Mesendoderm (in vitro differentiated cells): Measurements from ENCODE around the gene MGAT4A.

Experiments
- DNase-seq: peaks from one replicate; pipeline ENCODE4 v3.0.0; 2013
- H2AK5ac ChIP-seq: 2 replicates; pipeline ENCODE4 v1.6.1; 2013; ENCODE audit warnings: low read length, inconsistent platforms
- H2BK120ac ChIP-seq: 2 replicates; pipeline ENCODE4 v1.6.1; 2013; ENCODE audit warnings: low read depth, mild to moderate bottlenecking, low read length, moderate library complexity, mixed read lengths
- H2BK15ac ChIP-seq: replicated peaks from 2 replicates; pipeline ENCODE4 v1.6.1; 2013; ENCODE audit warnings: low read depth, mild to moderate bottlenecking, moderate library complexity
- H2BK5ac ChIP-seq: 2 replicates; pipeline ENCODE4 v1.6.1; 2013; ENCODE audit warnings: low read length, inconsistent platforms
- H3K18ac ChIP-seq: 2 replicates; pipeline ENCODE4 v1.6.1; 2013; ENCODE audit warnings: mild to moderate bottlenecking, low read length, mixed read lengths
- H3K23ac ChIP-seq: one replicate; pipeline ENCODE4 v1.6.1; 2013; ENCODE audit warnings: low read length
- H3K27ac ChIP-seq: 2 replicates; pipeline ENCODE4 v1.5.1; 2013; ENCODE audit warnings: low read depth, mild to moderate bottlenecking, inconsistent platforms, low read length, moderate library complexity
- H3K27me3 ChIP-seq: 2 replicates; pipeline ENCODE4 v1.6.1; 2013; ENCODE audit warnings: low read length, control low read depth, mild to moderate bottlenecking, inconsistent platforms; ENCODE audit not compliant: insufficient read depth, poor library complexity
- H3K36me3 ChIP-seq: 2 replicates; pipeline ENCODE4 v1.6.1; 2013; ENCODE audit warnings: low read length, inconsistent platforms; ENCODE audit not compliant: control insufficient read depth, insufficient read depth
- H3K4ac ChIP-seq: one replicate; pipeline ENCODE4 v1.6.1; 2013; ENCODE audit warnings: low read depth, mild to moderate bottlenecking, low read length, moderate library complexity
- H3K4me1 ChIP-seq: 2 replicates; pipeline ENCODE4 v1.6.1; 2013; ENCODE audit warnings: low read depth, low read length, inconsistent platforms; ENCODE audit not compliant: control insufficient read depth
- H3K4me2 ChIP-seq: 2 replicates; pipeline ENCODE4 v1.6.1; 2013; ENCODE audit warnings: low read length
- H3K4me3 ChIP-seq: 2 replicates; pipeline ENCODE4 v1.5.1; 2013; ENCODE audit warnings: mild to moderate bottlenecking, low read length
- H3K56ac ChIP-seq: one replicate; pipeline ENCODE4 v1.6.1; 2013; ENCODE audit warnings: low read length
- H3K79me1 ChIP-seq: 2 replicates; pipeline ENCODE4 v1.6.1; 2013; ENCODE audit warnings: low read length, inconsistent platforms
- H3K79me2 ChIP-seq: 2 replicates; pipeline ENCODE4 v1.6.1; 2013; ENCODE audit warnings: mild to moderate bottlenecking, low read length; ENCODE audit not compliant: control insufficient read depth, insufficient read depth
- H3K9ac ChIP-seq: 2 replicates; pipeline ENCODE4 v1.6.1; 2013; ENCODE audit warnings: low read length, inconsistent platforms
- H4K5ac ChIP-seq: one replicate; pipeline ENCODE4 v1.6.1; 2013; ENCODE audit warnings: low read length
- H4K8ac ChIP-seq: one replicate; pipeline ENCODE4 v1.6.1; 2013; ENCODE audit warnings: low read depth, mild to moderate bottlenecking, control low read depth, low read length, moderate library complexity
- WGBS: extraction: QIAGEN DNeasy Blood & Tissue Kit; methylation state at CpG from one replicate; pipeline ENCODE4 v1.1.7; 2013; ENCODE audit warnings: low lambda C conversion rate, missing lambda C conversion rate; ENCODE audit not compliant: insufficient coverage; ENCODE audit errors: extremely low coverage; 5-methylcytosine and 5-hydroxymethylcytosine counted together

The MGAT4A gene

DNA sequence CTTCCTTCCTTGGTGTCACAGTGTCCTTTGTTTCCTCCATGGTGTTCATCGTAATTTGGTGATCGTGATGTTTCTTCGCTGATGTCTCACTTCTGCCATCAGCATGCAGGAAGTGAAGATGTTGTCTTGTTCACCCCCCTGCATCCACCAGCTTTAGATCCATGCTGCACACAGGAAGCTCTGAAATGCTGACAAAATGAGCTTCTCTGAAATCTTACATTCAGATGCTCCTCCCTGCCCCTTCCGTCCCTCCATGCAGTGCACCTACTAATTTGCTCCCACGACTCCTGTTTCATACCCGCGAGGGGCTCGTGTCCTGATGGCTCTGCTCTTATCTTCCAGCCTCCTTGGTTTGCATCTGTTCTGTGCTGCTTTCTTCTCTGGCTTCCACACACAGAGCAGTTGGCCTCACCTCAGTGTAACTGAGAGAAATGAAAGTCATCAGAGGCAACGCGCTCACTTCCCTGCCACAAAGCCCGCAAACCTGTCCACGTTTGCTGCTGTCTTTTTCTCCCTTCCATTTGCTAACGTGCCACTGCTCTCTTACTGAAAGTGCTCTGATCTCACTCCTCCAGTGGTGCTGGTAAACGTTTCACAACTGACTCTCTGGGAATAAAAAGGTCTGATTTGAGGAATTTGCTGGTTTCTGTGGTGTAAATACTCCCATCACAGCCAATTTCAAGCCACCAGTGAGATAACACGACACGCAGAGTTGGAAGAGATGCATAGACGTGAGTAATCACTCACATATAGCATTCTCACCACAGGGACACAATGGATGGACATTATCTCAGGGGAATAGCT is 41.0 kb upstream of the MGAT4A start:
- Histone ChIP-seq H2BK120ac (no peak overlapping the region), H3K4me1 (no peaks in the 10 kb centered on the region), H3K4me2 (no peak overlapping the region), H3K4me3 (no peak overlapping the region), H3K79me1 (no peaks in the 10 kb centered on the region), H2AK5ac (no peak overlapping the region), H2BK5ac (no peak overlapping the region), H3K36me3 (no peaks in the 10 kb centered on the region), H3K27me3 (no peaks in the 10 kb centered on the region), H3K79me2 (no peaks in the 10 kb centered on the region), H3K4ac (no peak overlapping the region), H4K8ac (no peak overlapping the region), H3K9ac (no peak overlapping the region), H3K18ac (no peak overlapping the region), H4K5ac (no peak overlapping the region), H3K23ac (peak overlapping the region; percentile 29), H2BK15ac (no peak overlapping the region), H3K56ac (no peak overlapping the region), H3K27ac (no peak overlapping the region)
- no peak for DNase-seq
- WGBS, result no CpG with 5 or more reads among the region's 17 CpGs

DNA sequence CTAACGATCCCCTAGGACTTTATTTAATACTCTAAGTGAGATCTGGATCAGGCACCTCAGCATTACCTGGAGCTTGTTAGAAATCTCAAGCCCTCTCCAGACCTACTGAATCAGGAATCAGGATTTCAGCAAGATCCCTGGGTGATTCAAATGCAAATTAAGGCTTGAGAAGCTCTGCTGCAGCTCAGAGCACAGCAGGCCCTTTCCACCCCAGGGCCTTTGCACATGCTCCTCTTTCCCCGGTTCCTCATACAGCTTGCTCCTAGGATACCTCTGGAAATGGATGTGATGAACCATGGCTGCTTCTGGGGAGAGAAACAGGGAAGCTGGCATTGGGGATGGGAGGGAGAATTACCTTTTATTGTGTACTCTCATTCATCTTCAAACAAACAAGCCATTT is 40.3 kb upstream of the MGAT4A start:
- no peak overlapping the region for H2AK5ac ChIP-seq
- H3K9ac ChIP-seq, result no peak overlapping the region
- no peak overlapping the region for H3K18ac ChIP-seq
- no CpG with 5 or more reads among the region's 2 CpGs for WGBS
- no peak overlapping the region for H3K4me2 ChIP-seq
- H2BK120ac ChIP-seq, result no peak overlapping the region
- no peak overlapping the region for H4K8ac ChIP-seq
- no peak overlapping the region for H3K27ac ChIP-seq
- H3K56ac ChIP-seq, result no peak overlapping the region
- H4K5ac ChIP-seq, result no peak overlapping the region
- no peak overlapping the region for H3K23ac ChIP-seq
- no peak overlapping the region for H2BK15ac ChIP-seq
- no peak overlapping the region for H2BK5ac ChIP-seq
- H3K79me2 ChIP-seq, result no peaks in the 10 kb centered on the region
- no peak overlapping the region for H3K4me3 ChIP-seq
- no peak overlapping the region for H3K4ac ChIP-seq
- no peaks in the 10 kb centered on the region for H3K36me3 ChIP-seq
- H3K27me3 ChIP-seq, result no peaks in the 10 kb centered on the region
- no peak for DNase-seq
- H3K79me1 ChIP-seq, result no peaks in the 10 kb centered on the region
- H3K4me1 ChIP-seq, result no peaks in the 10 kb centered on the region

DNA sequence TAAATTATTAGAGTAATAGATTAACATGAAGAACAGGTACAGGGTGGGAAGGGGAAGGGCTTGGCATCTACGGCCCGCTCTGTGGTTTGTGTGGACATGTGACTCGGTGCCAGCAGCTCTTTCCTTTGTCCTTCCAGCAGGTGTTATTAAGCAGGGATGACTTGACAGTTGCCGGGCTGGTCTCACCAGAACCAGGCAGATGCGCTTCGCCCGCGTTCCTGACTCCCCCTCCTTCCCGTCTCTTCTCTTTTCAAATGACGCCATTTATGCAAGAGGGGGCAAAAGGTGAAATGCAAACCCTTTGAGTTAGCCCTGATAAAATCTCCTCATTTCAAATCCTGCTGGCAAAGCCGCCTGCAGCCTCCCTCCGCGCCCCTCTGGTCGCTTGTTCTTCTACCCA is 38.9 kb upstream of the MGAT4A start:
- Histone ChIP-seq H3K4ac (no peak overlapping the region), H4K8ac (no peak overlapping the region), H3K4me1 (no peaks in the 10 kb centered on the region), H3K18ac (no peak overlapping the region), H4K5ac (no peak overlapping the region), H2AK5ac (no peak overlapping the region), H3K36me3 (no peaks in the 10 kb centered on the region), H3K27ac (no peak overlapping the region), H3K9ac (no peak overlapping the region), H3K4me2 (no peak overlapping the region), H2BK5ac (no peak overlapping the region), H3K27me3 (no peaks in the 10 kb centered on the region), H3K4me3 (no peak overlapping the region), H3K23ac (no peak overlapping the region), H3K79me2 (no peaks in the 10 kb centered on the region), H3K79me1 (no peaks in the 10 kb centered on the region), H3K56ac (no peak overlapping the region), H2BK120ac (no peak overlapping the region), H2BK15ac (no peak overlapping the region)
- DNase-seq, result no peak
- no CpG with 5 or more reads among the region's 14 CpGs for WGBS

DNA sequence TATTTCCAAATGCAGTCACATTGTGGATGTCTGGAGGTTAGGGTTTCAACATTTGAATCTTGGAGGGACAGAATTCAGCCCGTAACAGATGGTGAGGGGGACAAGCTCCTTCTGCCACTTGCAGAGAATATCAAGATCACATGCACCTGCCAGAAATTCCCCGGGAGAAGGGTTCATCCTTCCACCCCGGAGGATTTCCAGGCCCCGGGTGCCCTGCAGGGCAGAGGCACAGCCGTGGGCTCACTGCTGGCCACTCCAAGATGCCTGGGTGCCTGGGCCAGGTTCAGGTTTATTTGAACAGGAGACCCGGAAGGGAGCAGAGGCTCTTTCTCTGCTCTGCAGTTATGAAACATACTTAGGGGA is 38.2 kb upstream of the MGAT4A start:
- DNase-seq, result no peak
- H3K9ac ChIP-seq, result no peak overlapping the region
- no peak overlapping the region for H3K4ac ChIP-seq
- H3K27me3 ChIP-seq, result no peaks in the 10 kb centered on the region
- no peak overlapping the region for H3K4me3 ChIP-seq
- no peak overlapping the region for H3K18ac ChIP-seq
- H3K4me1 ChIP-seq, result no peaks in the 10 kb centered on the region
- H2BK5ac ChIP-seq, result no peak overlapping the region
- H3K23ac ChIP-seq, result no peak overlapping the region
- no CpG with 5 or more reads among the region's 6 CpGs for WGBS
- H2AK5ac ChIP-seq, result no peak overlapping the region
- H3K56ac ChIP-seq, result no peak overlapping the region
- no peak overlapping the region for H4K5ac ChIP-seq
- no peaks in the 10 kb centered on the region for H3K36me3 ChIP-seq
- no peak overlapping the region for H2BK15ac ChIP-seq
- no peak overlapping the region for H3K27ac ChIP-seq
- no peak overlapping the region for H2BK120ac ChIP-seq
- no peak overlapping the region for H3K4me2 ChIP-seq
- no peaks in the 10 kb centered on the region for H3K79me1 ChIP-seq
- no peak overlapping the region for H4K8ac ChIP-seq
- no peaks in the 10 kb centered on the region for H3K79me2 ChIP-seq

DNA sequence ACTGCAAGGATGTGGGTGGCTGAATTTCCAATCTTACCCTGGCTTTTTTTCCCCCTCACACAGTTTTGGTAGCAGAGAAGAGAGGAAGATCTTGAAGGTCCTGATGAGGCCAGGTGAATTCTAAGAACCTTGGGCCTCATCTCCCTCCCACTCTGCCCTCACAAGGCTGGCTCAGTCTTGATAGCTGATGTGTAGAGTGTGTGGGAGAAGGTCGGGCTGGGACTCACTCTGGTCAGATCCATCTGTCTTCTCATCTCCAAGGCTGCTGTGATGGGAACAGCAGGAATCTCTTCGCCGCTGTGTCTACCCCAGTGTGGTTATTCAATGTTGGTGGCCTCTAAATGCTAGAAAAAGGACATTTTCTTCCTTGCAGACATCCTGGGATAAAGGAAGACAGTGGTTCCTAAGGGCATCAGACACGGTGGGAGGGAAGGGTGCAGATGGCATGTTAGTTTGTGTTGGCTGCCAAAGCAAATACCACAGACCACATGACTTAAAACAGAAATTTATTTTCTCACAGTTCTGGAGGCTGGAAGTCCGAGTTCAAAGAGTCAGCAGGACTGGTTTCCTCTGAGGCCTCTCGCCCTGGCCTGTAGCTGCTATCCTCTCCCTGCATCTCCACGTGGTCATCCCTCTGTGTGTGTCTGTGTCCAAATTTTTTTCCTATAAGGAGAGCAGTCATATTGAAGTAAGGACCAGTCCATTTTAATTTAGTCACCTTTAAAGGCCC is 37.6 kb upstream of the MGAT4A start:
- no peak overlapping the region for H3K27ac ChIP-seq
- H3K4me2 ChIP-seq, result no peak overlapping the region
- no peak overlapping the region for H2BK5ac ChIP-seq
- no peaks in the 10 kb centered on the region for H3K79me1 ChIP-seq
- no peak overlapping the region for H2AK5ac ChIP-seq
- DNase-seq, result no peak
- H3K23ac ChIP-seq, result no peak overlapping the region
- H3K4me1 ChIP-seq, result no peaks in the 10 kb centered on the region
- no peak overlapping the region for H3K56ac ChIP-seq
- no peak overlapping the region for H2BK120ac ChIP-seq
- H3K9ac ChIP-seq, result no peak overlapping the region
- H3K4ac ChIP-seq, result no peak overlapping the region
- H4K5ac ChIP-seq, result no peak overlapping the region
- no peak overlapping the region for H3K4me3 ChIP-seq
- H3K36me3 ChIP-seq, result no peaks in the 10 kb centered on the region
- no peak overlapping the region for H3K18ac ChIP-seq
- H2BK15ac ChIP-seq, result no peak overlapping the region
- no peak overlapping the region for H4K8ac ChIP-seq
- H3K27me3 ChIP-seq, result no peaks in the 10 kb centered on the region
- H3K79me2 ChIP-seq, result no peaks in the 10 kb centered on the region
- no CpG with 5 or more reads among the region's 7 CpGs for WGBS
